ENCODE results near the gene ENTPD7.
"Not testable (repeated sequence)": the region's sequence is repeated elsewhere in the genome, so short reads cannot be mapped to it uniquely, and the experiment has no call there.

The ENTPD7 gene

GRCh38 chr10:99693933-99694583 is 34.7 kb downstream of the ENTPD7 start:
- DNase-seq, result no peak

- no peak for DNase-seq
Measured at GRCh38 chr10:99695761-99696160, 36.5 kb downstream of the ENTPD7 start.

- DNase-seq, result no peak
Measured at GRCh38 chr10:99698504-99699080, 39.3 kb downstream of the ENTPD7 start.

GRCh38 chr10:99700649-99701048 is 41.3 kb downstream of the ENTPD7 start:
- no peak for DNase-seq

GRCh38 chr10:99708428-99709012 is 49.2 kb downstream of the ENTPD7 start:
- no peak for DNase-seq

- no peak for DNase-seq
Measured at GRCh38 chr10:99709480-99710229, 50.3 kb downstream of the ENTPD7 start.

- peak; percentile 75 for DNase-seq
Measured at GRCh38 chr10:99711129-99711719, 51.9 kb downstream of the ENTPD7 start.

- DNase-seq, result no peak
Measured at GRCh38 chr10:99714446-99714845, 55.1 kb downstream of the ENTPD7 start.

- DNase-seq, result no peak
Measured at GRCh38 chr10:99720387-99720786, 61.1 kb downstream of the ENTPD7 start.

GRCh38 chr10:99730026-99730425 is 70.7 kb downstream of the ENTPD7 start:
- no peak for DNase-seq

GRCh38 chr10:99731306-99732032 is 72.2 kb downstream of the ENTPD7 start:
- no peak for DNase-seq

GRCh38 chr10:99732033-99732842 is 72.9 kb downstream of the ENTPD7 start, which contains the start of the genes COX15 and CUTC:
Gene COX15 (minus strand): TSS chr10:99732127. CDS start chr10:99732049, 78 bp downstream.
Gene CUTC (plus strand): TSS chr10:99732234. CDS start chr10:99732349, 115 bp downstream.
- peak; percentile 99 for DNase-seq

- DNase-seq, result no peak
Measured at GRCh38 chr10:99733366-99733765, 74.1 kb downstream of the ENTPD7 start.

GRCh38 chr10:99734111-99734510 is 74.8 kb downstream of the ENTPD7 start:
- not testable (repeated sequence) for DNase-seq

- peak; percentile 33 for DNase-seq
Measured at GRCh38 chr10:99740260-99740659, 81.0 kb downstream of the ENTPD7 start.

- DNase-seq, result no peak
Measured at GRCh38 chr10:99740933-99741559, 81.7 kb downstream of the ENTPD7 start.

- no peak for DNase-seq
Measured at GRCh38 chr10:99742254-99742653, 82.9 kb downstream of the ENTPD7 start.

- DNase-seq, result no peak
Measured at GRCh38 chr10:99742701-99743100, 83.4 kb downstream of the ENTPD7 start.

- no peak for DNase-seq
Measured at GRCh38 chr10:99743841-99744240, 84.5 kb downstream of the ENTPD7 start.

GRCh38 chr10:99746166-99746565 is 86.9 kb downstream of the ENTPD7 start:
- DNase-seq, result not testable (repeated sequence)

Measured in eye (tissue), 1 donor.